NCI-H1436 (cell line): ENCODE measurements around the gene SOAT2.
"Not testable (repeated sequence)": the region's sequence is repeated elsewhere in the genome, so short reads cannot be mapped to it uniquely, and the experiment has no call there.

ENCODE experiments used
- DNase-seq: peaks from one replicate; lab custom pipeline; 2025; lab: John Stamatoyannopoulos, UW

SOAT2 gene

GRCh38 chr12:53105712-53106439, 2.6 kb downstream of the SOAT2 start:
- no peak for DNase-seq

- DNase-seq, result no peak
These were observed 3.8 kb downstream of the SOAT2 start for GRCh38 chr12:53107122-53107521.

- not testable (repeated sequence) for DNase-seq
These were observed 9.1 kb downstream of the SOAT2 start for GRCh38 chr12:53112431-53112830.

- no peak for DNase-seq
These were observed 9.9 kb downstream of the SOAT2 start for GRCh38 chr12:53113136-53113705.

- no peak for DNase-seq
These were observed 10.7 kb downstream of the SOAT2 start for GRCh38 chr12:53113951-53114350.

- DNase-seq, result no peak
These were observed 12.0 kb downstream of the SOAT2 start for GRCh38 chr12:53115112-53115890.

- DNase-seq, result no peak
These were observed 12.8 kb downstream of the SOAT2 start for GRCh38 chr12:53115891-53116648.

- DNase-seq, result no peak
These were observed 15.5 kb downstream of the SOAT2 start for GRCh38 chr12:53118751-53119300.

GRCh38 chr12:53120685-53121525, 17.6 kb downstream of the SOAT2 start:
- no peak for DNase-seq

- DNase-seq, result no peak
These were observed 19.7 kb downstream of the SOAT2 start for GRCh38 chr12:53122961-53123468.

- DNase-seq, result no peak
These were observed 20.5 kb downstream of the SOAT2 start for GRCh38 chr12:53123578-53124351.

- no peak for DNase-seq
These were observed 21.1 kb downstream of the SOAT2 start for GRCh38 chr12:53124352-53124723.

- no peak for DNase-seq
These were observed 23.9 kb downstream of the SOAT2 start for GRCh38 chr12:53127169-53127568.

GRCh38 chr12:53128780-53129569, 25.7 kb downstream of the SOAT2 start:
- no peak for DNase-seq

- DNase-seq, result no peak
These were observed 28.6 kb downstream of the SOAT2 start for GRCh38 chr12:53131844-53132243.

GRCh38 chr12:53133722-53134121, 30.4 kb downstream of the SOAT2 start:
- DNase-seq, result no peak

- DNase-seq, result no peak
These were observed 40.1 kb downstream of the SOAT2 start for GRCh38 chr12:53143355-53143754.

- DNase-seq, result no peak
These were observed 42.3 kb downstream of the SOAT2 start for GRCh38 chr12:53145383-53146260.
